Activated CD8-positive, alpha-beta memory T cell treated with anti-CD3 and anti-CD28 coated beads for 1 hour (primary cell): Measurements from ENCODE around the gene ISYNA1.

Source experiments
- DNase-seq, 2 donors: peaks; one replicate each; pipeline ENCODE4 v3.0.0-alpha.2; 2020; ENCODE audit warnings: low read depth in 1 of 2; ENCODE audit errors: extremely low read depth in 1 of 2

ISYNA1 gene

DNA sequence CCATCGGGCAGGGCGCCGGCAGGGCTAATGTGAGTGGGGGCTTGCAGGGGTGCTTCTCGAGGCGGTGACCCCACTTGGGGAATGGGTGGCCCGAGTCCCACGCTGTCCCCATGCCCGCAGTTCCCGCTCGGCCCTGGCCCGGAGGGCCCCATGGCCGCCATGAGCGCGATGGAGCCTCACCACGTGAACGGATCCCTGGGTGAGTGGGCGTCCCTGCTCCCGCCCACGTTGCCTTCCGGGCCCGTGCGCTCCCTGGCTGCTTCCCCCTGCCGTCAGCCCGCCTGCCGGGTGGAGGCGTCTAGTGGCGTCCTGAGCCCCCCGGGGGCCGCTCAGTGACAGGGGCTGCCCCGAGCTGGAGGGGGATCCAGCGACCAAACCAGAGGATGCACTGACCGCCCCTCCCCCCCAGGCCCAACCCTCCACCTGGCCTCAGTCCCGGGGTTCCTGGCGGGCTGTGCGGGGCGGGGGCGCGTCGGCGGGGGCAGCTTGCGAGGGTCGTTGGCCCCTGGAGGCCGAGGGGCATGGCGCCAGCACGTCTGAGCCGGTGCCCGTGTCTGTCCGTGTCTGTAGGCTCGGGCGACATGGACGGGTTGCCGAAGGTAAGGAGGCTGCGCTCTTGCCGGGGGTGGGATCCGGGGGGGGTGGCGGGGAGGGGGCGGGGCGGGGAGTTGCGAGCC, 4.8 kb downstream of the ISYNA1 start:
- DNase-seq: no peak

DNA sequence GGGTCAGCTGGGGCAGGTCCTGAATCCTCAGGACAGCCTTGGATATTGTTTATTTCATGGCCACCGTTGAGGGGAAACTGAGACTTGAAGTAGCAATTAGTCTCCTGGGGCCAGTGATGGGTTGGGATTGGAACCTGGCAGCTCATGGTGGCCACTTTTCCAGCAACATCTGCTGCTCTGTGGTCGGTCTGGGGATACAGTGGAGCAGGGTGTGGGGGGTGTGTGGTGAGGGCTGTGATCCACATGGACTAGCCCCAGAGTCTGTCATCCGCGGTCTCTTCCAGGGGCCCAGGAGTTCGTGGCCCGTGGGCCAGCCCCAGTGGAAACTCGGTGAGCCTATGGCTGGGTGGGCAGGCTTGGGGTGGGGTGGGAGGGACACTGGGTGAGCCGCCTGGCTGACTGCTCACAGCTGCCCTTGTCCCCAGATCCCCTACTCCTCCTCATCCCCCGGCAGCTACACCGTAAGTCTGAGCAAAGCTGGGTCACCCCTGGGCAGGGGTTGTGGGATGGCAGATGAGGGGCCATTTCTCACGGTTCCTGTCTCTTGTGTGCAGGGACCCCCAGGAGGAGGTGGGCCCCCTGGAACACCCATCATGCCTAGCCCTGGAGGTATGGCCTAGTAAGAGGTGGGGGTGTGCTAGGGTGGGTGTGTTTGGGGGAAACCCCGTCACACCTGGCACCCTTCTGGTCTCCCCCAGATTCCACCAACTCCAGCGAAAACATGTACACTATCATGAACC, 5.5 kb downstream of the ISYNA1 start:
- no peak for DNase-seq

DNA sequence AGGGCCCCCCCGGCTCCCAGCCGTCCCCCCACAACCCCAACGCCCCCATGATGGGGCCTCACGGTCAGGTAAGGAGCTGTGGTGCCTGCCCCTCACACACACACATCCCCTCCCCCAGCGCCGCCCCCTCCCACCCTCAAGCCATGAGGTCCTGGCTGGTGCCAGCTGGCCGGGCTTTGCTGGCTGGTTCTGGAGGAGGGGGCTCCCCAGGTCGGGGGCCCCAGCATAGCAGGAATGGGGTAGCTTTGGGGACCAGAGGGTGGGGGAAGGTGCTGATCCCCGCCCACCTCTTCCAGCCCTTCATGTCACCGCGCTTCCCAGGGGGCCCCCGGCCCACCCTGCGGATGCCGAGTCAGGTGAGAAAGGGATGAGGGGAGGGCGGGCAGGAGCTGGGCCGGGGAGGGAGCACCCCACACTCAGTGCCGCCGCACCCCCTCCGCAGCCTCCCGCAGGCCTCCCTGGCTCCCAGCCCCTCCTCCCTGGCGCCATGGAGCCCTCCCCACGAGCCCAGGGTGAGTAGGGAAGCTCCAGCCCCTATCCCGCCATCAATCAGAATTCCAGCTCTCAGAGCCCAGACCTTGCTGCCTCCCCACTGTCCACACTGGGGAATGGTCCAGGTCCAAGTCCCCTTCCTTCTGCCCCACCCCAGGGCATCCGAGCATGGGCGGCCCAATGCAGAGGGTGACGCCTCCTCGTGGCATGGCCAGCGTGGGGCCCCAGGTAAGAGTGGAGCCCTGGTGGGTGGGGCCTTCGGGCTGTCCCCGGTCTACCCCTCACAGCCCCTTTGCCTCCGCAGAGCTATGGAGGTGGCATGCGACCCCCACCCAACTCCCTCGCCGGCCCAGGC, 6.4 kb downstream of the ISYNA1 start:
- no peak for DNase-seq

DNA sequence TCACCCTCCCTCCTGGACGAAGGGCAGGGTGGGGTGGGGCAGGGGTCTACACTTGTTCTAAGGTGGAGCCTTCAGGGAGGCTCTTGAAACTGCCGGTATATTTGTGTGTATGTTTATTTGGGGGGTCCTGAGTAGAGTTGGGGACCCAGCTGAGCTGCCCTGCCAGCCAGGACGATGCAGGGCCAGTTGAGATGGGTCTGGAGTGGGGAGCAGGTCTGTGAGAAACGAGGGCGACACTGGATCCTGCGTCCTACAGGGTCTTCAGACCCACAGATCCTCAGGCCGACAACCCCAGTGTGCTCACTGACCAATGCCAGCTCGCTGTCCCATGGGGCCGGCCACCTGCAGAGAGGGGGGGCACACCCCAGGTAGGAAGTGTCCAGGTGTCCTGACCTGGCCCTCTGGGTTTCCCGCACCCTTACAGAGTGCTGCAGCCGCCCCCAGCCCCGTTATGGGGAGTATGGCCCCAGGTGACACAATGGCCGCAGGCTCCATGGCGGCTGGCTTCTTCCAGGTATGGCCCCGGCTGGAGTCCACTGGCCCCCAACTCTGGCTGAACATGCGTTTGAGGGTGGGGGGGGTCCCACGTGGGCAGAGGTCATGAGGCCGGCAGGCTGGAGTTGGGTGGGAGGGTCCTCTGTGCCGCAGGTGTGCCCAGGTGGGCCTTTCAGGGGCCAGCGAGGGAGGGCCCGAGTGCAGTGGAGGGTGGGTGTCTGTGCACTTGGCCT, 7.4 kb downstream of the ISYNA1 start:
- DNase-seq: no peak

DNA sequence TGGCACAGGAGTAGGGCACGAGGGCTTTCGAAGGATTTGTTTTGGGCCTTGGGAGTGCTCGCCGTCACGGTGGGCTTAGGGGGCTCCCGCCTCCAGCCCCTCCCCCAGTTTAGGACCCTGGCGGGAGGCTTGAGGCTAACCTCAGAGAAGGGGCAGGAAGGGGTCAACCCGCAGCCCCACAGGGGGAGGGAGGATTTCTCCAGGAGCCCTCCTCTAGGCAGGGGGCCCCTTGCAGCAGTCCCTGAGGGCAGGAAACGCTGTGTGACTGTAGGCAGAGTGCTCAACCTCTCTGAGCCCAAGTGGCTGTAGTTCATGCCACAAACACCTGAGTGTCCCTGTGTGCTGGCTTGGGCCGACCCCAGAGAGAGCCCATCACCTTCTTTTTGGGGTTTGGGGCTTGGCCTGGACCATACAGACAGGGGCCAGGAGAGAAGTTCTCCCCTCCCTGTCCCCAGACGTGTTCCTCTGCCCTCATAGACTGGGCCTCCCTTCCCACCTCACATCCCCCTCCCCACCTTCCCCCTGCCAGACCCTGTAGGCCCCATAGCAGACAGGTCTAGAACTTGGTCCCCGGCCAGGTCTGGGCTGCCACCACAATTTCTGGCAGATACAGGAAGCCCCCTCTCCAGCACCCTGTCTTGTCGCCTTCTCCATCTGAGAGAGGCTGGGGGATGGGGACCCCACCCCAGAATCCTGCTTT, 8.1 kb downstream of the ISYNA1 start:
- no peak for DNase-seq

GRCh38 chr19:18428787-18429674, 8.9 kb downstream of the ISYNA1 start:
- DNase-seq: peak; percentile 64 to 78

DNA sequence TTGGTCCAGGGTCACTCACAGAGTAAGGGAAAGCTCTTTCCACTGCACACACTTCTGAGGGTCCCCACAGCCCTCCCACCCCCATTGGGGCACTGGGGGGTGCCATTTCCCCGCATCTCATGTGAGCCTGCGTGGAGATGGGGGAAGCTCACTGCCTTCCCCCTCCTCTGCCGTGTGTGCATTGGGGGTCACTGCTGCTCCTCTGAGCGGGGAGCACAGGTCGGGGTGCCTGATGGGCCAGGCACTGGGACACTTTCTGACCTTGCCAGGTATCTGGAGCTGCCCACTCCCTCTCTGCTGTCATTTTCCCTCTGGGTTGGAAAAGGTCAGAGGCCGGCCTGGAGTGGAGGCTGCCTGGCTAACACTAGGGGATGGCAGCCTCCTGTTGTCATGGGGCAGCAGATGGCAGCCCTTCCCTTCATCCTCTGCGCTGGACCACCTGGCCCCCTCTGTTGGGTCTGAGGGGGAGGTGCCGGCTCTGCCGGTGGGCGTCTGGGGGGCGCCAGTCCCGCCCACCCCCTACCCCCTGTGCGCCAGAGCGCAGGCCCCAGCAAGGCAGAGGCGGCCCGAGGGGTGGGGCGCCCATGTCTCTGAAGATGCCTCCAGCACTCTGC, 9.7 kb downstream of the ISYNA1 start:
- DNase-seq: no peak

DNA sequence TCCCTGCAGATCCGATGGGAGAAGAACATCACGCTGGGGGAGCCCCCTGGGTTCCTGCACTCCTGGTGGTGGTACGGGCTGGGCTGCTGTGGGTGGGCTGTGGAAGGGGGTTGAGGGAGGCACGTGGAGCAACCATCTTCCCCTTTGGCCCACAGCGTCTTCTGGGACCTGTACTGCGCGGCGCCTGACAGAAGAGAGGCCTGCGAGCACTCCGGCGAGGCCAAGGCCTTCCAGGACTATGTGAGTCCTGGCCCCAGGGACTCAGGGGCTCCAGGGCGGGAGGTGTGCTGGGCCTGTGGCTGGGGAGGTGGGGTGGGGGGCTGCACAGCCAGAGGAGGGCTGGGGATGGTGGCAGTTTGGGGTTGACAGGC, 10.2 kb downstream of the ISYNA1 start:
- DNase-seq: no peak

DNA sequence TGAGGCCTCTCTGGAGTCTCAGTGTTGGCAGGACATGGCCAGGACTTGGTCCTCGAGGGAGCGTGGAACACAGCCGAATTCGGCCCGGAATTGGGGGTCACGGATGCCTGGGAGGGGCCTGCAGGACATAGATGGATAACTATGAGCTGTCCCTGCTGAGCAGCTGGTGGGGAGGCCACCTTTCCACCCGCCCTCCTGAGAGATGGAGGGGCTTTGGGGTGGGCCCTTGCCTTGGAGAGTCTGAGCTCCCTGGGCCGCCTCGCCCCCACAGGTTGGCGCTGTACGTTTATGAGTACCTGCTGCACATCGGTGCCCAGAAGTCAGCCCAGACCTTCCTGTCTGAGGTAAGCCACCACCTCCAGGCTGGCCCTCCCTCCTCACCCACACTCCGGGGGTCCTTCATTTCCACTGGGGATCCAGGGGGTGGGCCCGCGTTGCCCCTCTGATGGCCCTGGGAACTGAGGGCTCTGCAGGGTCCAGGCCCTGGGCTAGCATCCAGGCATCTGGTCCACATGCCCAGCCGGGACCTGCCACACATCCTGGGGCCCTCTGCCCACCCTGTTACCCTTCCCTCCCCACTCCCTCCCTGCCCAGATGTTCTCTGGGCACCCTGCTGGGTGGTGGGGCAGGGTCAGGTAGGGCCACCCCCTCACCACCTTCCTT, 10.7 kb downstream of the ISYNA1 start:
- no peak for DNase-seq

DNA sequence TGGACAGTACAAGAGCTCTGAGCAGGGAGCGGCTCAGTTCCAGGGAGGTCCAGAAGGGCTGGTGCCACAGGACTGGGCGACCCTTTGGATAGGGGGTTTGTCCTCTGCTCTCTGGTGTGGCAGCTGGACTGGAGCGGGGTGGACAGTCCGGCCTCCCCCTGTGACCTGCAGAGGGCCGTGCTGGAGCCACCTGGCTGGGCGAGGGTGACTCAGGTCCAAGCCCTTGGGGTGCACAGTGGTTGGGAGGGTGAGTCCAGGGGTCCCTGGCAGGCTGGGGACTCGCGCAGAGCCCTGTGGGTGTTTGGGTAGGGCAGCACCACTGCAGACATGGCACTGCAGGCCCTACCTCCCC, 11.5 kb downstream of the ISYNA1 start:
- no peak for DNase-seq

GRCh38 chr19:18425515-18426415, 12.2 kb downstream of the ISYNA1 start:
- DNase-seq: no peak

GRCh38 chr19:18424890-18425514, 12.9 kb downstream of the ISYNA1 start:
- DNase-seq: no peak

DNA sequence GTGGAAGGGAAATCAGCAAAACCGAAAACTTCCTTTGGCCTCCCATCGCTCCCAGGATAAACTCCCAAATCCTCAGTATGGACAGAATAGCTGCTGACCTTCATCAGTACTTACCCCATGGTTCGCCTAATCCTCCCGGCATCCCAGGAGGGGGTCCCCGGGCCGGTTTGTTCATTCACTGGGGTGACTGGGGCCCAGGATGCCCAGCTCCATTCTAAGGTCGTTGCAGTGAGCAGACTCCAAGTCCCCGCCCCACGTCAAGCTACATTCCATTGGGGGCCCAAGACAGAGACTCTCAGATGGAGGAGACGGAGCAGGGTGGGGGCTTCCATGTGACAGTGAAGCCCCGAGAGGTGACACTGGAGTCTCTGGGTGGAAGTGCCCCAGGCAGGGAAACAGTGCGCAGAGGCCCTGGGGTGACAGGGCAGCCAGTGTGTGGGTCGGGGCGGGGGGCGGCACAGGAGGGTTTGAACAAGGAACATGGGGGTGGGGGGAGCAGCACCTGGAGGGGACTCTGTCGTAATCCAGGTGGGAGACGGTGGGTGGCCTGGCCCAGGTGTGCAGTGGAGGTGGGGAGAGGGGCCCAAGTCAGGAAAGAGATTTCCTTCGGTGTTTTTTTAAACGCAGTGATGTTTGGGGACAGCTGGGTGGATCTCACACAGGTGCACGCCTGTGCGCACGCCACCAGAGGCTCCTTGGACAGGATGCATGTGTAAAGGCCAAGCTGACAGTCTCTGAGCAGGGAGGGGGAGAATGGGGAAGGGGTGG, 13.6 kb downstream of the ISYNA1 start:
- no peak for DNase-seq

DNA sequence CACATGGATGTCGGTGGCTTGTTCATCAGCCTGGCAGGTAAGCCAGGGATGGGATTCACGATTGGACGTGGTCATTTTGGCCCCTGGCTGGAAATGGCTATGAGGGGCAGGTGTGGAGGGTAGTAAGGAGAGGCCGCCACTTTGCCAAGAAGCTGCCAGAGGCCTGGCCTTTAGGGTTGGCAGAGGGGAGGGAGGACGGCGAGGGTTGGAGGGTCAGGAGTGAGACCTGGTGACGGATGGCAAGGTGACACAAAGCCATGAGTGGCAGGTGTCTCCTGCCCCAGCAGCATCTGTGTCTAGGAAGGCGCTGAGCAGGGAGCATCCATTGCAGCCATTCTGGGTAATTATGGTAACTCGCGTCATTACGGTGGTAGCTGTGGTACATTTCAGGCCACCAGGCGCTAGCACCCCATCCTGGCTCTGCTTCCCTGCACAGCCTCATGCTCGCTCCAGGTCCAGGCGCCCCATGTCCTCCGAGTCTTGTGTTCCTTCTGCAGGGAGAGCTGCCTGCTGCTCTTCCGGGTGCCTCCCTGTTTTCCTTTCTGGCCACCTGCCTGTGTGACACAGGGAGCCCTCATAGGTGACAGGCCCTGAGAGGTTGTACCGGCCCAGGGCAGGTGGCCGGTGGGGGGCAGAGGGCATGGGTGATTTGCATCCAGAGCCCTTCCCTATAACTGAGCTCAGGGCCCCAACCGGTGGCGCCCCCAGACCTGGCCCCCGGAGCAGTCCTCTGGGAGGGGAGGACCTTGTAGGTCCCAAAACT, 14.5 kb downstream of the ISYNA1 start:
- no peak for DNase-seq

DNA sequence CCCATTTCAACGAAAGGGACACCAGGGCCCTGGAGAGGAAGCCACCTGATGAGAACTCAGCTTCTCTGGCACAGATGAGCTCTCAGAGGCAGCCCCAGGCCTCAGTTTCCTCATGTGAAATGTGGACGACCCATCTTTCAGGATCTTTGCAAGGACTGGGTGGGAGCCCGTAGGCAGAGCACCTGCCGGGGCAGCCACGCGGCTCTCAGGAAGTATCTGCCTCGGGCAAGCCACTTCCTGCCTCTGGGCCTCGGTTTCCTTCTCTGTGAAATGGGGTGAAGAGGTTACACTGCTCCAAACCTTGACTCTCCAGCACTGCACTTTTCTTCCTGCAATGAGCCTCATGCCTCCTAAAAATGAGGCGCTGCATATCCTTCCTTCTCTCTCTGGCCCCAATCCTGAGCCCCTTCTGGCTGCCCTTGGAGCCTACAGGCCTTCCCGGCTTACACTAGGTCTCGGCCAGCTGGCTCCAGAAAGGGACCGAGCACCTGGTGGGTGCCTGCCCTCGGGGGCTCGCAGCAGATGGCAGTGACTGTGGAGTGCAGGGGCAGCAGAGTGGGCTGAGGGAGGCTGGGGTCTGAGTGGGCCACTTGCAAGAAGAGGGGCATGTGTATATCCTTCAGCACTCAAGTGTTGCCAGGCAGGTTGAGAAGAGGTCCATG, 15.3 kb downstream of the ISYNA1 start:
- DNase-seq: no peak
